Mesenchymal stem cell (in vitro differentiated cells and primary cell): ENCODE data around the gene WNT3A.
A peak's percentile ranks its signal among the peaks of the same experiment; 100 is the strongest.

ENCODE experiments used
- DNase-seq: peaks from one replicate; pipeline ENCODE4 v3.0.0-alpha.2; 2013
- H2AFZ ChIP-seq: one replicate; pipeline ENCODE4 v1.6.1; 2013; ENCODE audit warnings: low read depth, mild to moderate bottlenecking, control low read depth, inconsistent platforms, low read length, moderate library complexity
- H2AK5ac ChIP-seq: 2 replicates; pipeline ENCODE4 v1.6.1; 2013; ENCODE audit warnings: low read length, moderate library complexity, mild to moderate bottlenecking, inconsistent platforms; ENCODE audit not compliant: severe bottlenecking
- H2BK120ac ChIP-seq: one replicate; pipeline ENCODE4 v1.6.1; 2013; ENCODE audit warnings: low read depth, mild to moderate bottlenecking, inconsistent platforms, low read length, moderate library complexity
- H2BK12ac ChIP-seq, 2 experiments: one replicate each; pipeline ENCODE4 v1.6.1; 2013; ENCODE audit warnings: inconsistent platforms in 2 of 2, low read length in 2 of 2, mild to moderate bottlenecking in 2 of 2, moderate library complexity in 2 of 2, control low read depth in 1 of 2
- H2BK15ac ChIP-seq: one replicate; pipeline ENCODE4 v1.6.1; 2013; ENCODE audit warnings: mild to moderate bottlenecking, low read depth, inconsistent platforms; ENCODE audit not compliant: poor library complexity, severe bottlenecking
- H2BK5ac ChIP-seq: 2 replicates; pipeline ENCODE4 v1.6.1; 2013; ENCODE audit warnings: low read depth, mild to moderate bottlenecking, low read length, control low read depth, inconsistent platforms; ENCODE audit not compliant: poor library complexity, severe bottlenecking
- H3K14ac ChIP-seq, 2 experiments: one replicate each; pipeline ENCODE4 v1.6.1; 2013; ENCODE audit warnings: inconsistent platforms in 2 of 2, low read length in 2 of 2, control low read depth in 1 of 2, mild to moderate bottlenecking in 1 of 2, moderate library complexity in 1 of 2
- H3K18ac ChIP-seq, 2 experiments: one replicate each; pipeline ENCODE4 v1.6.1; 2013; ENCODE audit warnings: inconsistent platforms in 2 of 2, low read length in 2 of 2, control low read depth in 1 of 2, low read depth in 1 of 2, mild to moderate bottlenecking in 1 of 2
- H3K23ac ChIP-seq, 2 experiments: one replicate each; pipeline ENCODE4 v1.6.1; 2013; ENCODE audit warnings: inconsistent platforms in 2 of 2, low read length in 2 of 2, mild to moderate bottlenecking in 2 of 2, moderate library complexity in 2 of 2, control low read depth in 1 of 2
- H3K27ac ChIP-seq: 2 replicates; pipeline ENCODE4 v1.5.1; 2013; ENCODE audit warnings: mild to moderate bottlenecking, moderate library complexity, low read length, control low read depth, inconsistent platforms; ENCODE audit not compliant: poor library complexity, severe bottlenecking
- H3K27me3 ChIP-seq, 2 experiments: 2 replicates each; pipeline versions ENCODE4 v1.6.1 to v1.7.0; 2013; ENCODE audit warnings: low read length in 2 of 2, mild to moderate bottlenecking in 2 of 2, moderate library complexity in 2 of 2, control low read depth in 1 of 2, inconsistent platforms in 1 of 2; ENCODE audit not compliant: control insufficient read depth in 1 of 2, insufficient read depth in 1 of 2
- H3K36me3 ChIP-seq, 2 experiments: 2 replicates each; pipeline versions ENCODE4 v1.6.1 to v1.7.0; 2013; ENCODE audit warnings: low read length in 2 of 2, control low read depth in 1 of 2, inconsistent platforms in 1 of 2, low read depth in 1 of 2, mild to moderate bottlenecking in 1 of 2; ENCODE audit not compliant: insufficient read depth in 2 of 2, control insufficient read depth in 1 of 2
- H3K4ac ChIP-seq, 2 experiments: one replicate each; pipeline ENCODE4 v1.6.1; 2013; ENCODE audit warnings: inconsistent platforms in 2 of 2, low read length in 2 of 2, mild to moderate bottlenecking in 2 of 2, moderate library complexity in 2 of 2, control low read depth in 1 of 2, low read depth in 1 of 2
- H3K4me1 ChIP-seq: 2 replicates; pipeline ENCODE4 v1.6.1; 2013; ENCODE audit warnings: low read depth, low read length, control low read depth; ENCODE audit not compliant: control insufficient read depth, insufficient read depth
- H3K4me2 ChIP-seq: 2 replicates; pipeline ENCODE4 v1.6.1; 2013; ENCODE audit warnings: low read length, mild to moderate bottlenecking, inconsistent platforms; ENCODE audit not compliant: poor library complexity, severe bottlenecking
- H3K4me3 ChIP-seq, 2 experiments: 2 replicates each; pipeline versions ENCODE4 v1.5.1 to v1.7.0; 2013; ENCODE audit warnings: low read length in 2 of 2, mild to moderate bottlenecking in 2 of 2, control low read depth in 1 of 2, low read depth in 1 of 2; ENCODE audit not compliant: insufficient read depth in 1 of 2
- H3K79me1 ChIP-seq: replicated peaks from 2 replicates; pipeline ENCODE4 v1.6.1; 2013; ENCODE audit warnings: mild to moderate bottlenecking, control low read depth, low read length, inconsistent platforms; ENCODE audit not compliant: poor library complexity, severe bottlenecking
- H3K9ac ChIP-seq: 2 replicates; pipeline ENCODE4 v1.7.0; 2013; ENCODE audit warnings: mild to moderate bottlenecking, low read length, moderate library complexity
- H3K9me3 ChIP-seq: 2 replicates; pipeline ENCODE4 v1.7.0; 2013; ENCODE audit warnings: mild to moderate bottlenecking, low read length; ENCODE audit not compliant: control insufficient read depth
- H4K8ac ChIP-seq: one replicate; pipeline ENCODE4 v1.6.1; 2013; ENCODE audit warnings: inconsistent platforms, mild to moderate bottlenecking, low read length, moderate library complexity
- H4K91ac ChIP-seq: one replicate; pipeline ENCODE4 v1.6.1; 2013; ENCODE audit warnings: mild to moderate bottlenecking, low read length, inconsistent platforms
- WGBS: methylation state at CpG from one replicate; pipeline ENCODE4 v1.1.7; 2013; ENCODE audit warnings: mixed read lengths; 5-methylcytosine and 5-hydroxymethylcytosine counted together

The WNT3A gene

DNA sequence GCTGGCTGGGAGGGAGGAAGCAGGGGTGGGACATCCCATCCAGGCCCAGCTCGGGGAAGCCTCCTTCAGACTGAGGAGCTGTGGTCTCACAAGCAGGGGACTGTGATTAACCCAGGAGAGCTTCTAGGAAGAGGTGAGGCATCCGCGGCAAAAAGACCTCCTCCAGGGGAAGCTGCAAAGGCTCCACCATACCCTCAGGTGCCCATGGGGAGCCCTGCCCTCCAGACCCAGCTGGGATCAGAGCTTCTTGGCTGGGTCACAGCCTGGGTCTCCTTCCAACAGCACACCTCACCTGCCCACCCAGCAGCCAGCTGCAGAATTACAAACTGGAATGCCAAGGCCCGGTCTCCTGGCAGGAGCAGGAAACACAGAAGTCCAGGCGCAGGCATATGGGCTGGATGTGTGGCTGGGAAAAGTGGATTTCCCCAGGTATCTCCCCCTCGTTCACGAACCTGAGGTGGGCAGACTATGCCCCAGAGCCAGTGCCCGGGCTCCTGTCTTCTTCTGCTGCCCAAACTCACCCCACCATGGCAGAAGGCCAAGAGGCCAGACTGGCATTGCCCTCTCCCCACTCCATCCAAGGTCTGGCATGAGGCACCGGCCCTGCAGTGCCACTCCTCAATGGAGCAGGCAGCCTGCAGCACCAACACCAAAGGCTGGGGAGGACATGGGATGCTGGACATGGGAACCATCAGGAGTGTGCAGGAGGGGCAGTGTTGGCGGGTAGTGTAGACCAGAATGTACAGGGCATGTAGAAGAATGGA lies 60.3 kb downstream of the WNT3A start:
- Histone ChIP-seq H2BK12ac (no peak overlapping the region), H3K27me3 (peaks cover 60 to 79% of the 10 kb centered on the region in 2 experiments), H2AK5ac (no peak overlapping the region), H4K91ac (peak overlapping the region; percentile 11), H3K4me1 (peaks cover 2% of the 10 kb centered on the region), H2BK5ac (no peak overlapping the region), H3K4me3 (no peak overlapping the region), H3K9me3 (no peaks in the 10 kb centered on the region), H3K18ac (no peak overlapping the region), H3K36me3 (no peaks in the 10 kb centered on the region), H3K4ac (no peak overlapping the region), H3K9ac (no peak overlapping the region), H2BK120ac (no peak overlapping the region), H3K14ac (peak overlapping the region in 1 of 2 experiments; percentile 44), H2AFZ (no peak overlapping the region), H3K79me1 (no peaks in the 10 kb centered on the region), H3K4me2 (no peak overlapping the region), H3K23ac (no peak overlapping the region), H3K27ac (no peak overlapping the region), H4K8ac (no peak overlapping the region), H2BK15ac (no peak overlapping the region)
- DNase-seq = no peak
- 65% methylated on average over 10 of the region's 10 CpGs for WGBS

DNA sequence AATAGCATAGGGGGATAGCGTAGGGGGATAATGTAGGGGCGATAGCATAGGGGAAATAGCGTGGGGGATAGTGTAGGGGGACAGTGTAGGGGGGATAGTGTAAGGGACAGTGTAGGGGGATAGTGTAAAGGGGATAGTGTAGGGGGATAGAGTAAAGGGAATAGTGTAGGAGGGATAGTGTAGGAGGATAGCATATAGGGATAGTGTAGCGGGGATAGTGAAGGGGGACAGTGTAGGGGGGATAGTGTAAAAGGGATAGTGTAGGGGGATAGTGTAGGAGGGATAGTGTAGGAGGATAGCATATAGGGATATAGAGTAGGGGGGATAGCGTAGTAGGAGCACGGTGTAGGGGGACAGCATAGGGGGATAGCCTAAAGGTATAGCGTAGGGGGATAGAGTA lies 61.6 kb downstream of the WNT3A start:
- DNase-seq = no peak
- Histone ChIP-seq H3K36me3 (no peaks in the 10 kb centered on the region), H2BK12ac (no peak overlapping the region), H4K8ac (no peak overlapping the region), H3K4me2 (no peak overlapping the region), H3K9ac (no peak overlapping the region), H2BK5ac (no peak overlapping the region), H3K27ac (no peak overlapping the region), H3K27me3 (peaks cover 71 to 73% of the 10 kb centered on the region in 2 experiments), H3K23ac (no peak overlapping the region), H2AFZ (no peak overlapping the region), H2BK15ac (no peak overlapping the region), H3K79me1 (no peaks in the 10 kb centered on the region), H2AK5ac (no peak overlapping the region), H3K14ac (no peak overlapping the region), H3K9me3 (no peaks in the 10 kb centered on the region), H3K4ac (no peak overlapping the region), H3K4me1 (peaks cover 2% of the 10 kb centered on the region), H3K4me3 (no peak overlapping the region), H2BK120ac (no peak overlapping the region), H3K18ac (no peak overlapping the region), H4K91ac (no peak overlapping the region)
- WGBS = 76% methylated on average over 7 of the region's 7 CpGs

DNA sequence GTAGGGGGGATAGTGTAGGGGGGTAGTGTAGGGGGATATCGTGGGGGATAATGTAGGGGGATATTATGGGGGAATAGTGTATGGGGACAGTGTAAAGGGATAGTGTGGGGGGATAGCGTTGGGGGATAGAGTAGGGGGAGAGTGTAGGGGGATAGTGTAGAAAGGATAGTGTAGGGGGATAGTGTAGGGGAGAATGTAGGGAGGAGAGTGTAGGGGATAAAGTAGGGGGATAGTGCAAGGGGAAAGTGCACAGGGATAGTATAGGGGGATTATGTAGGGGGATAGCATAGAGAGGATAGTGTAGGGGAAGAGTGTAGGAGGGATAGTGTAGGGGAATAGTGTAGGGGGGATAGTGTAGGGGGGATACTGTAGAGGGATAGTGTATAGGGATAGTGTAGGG lies 63.4 kb downstream of the WNT3A start:
- no peaks in the 10 kb centered on the region for H3K9me3 ChIP-seq
- H4K91ac ChIP-seq = no peak overlapping the region
- peaks cover 2% of the 10 kb centered on the region for H3K4me1 ChIP-seq
- WGBS = 85% methylated on average over 2 of the region's 2 CpGs
- no peak overlapping the region for H2BK12ac ChIP-seq
- no peak overlapping the region for H2BK5ac ChIP-seq
- H3K4me2 ChIP-seq = no peak overlapping the region
- H3K27me3 ChIP-seq = peaks cover 69 to 73% of the 10 kb centered on the region in 2 experiments
- no peak overlapping the region for H3K23ac ChIP-seq
- H2BK15ac ChIP-seq = no peak overlapping the region
- no peak overlapping the region for H2AK5ac ChIP-seq
- H3K4ac ChIP-seq = no peak overlapping the region
- no peak overlapping the region for H3K18ac ChIP-seq
- no peak overlapping the region for H2BK120ac ChIP-seq
- H3K27ac ChIP-seq = no peak overlapping the region
- H2AFZ ChIP-seq = no peak overlapping the region
- H3K4me3 ChIP-seq = no peak overlapping the region
- no peak overlapping the region for H3K9ac ChIP-seq
- H3K36me3 ChIP-seq = no peaks in the 10 kb centered on the region
- no peak for DNase-seq
- no peaks in the 10 kb centered on the region for H3K79me1 ChIP-seq
- H3K14ac ChIP-seq = no peak overlapping the region
- H4K8ac ChIP-seq = no peak overlapping the region

DNA sequence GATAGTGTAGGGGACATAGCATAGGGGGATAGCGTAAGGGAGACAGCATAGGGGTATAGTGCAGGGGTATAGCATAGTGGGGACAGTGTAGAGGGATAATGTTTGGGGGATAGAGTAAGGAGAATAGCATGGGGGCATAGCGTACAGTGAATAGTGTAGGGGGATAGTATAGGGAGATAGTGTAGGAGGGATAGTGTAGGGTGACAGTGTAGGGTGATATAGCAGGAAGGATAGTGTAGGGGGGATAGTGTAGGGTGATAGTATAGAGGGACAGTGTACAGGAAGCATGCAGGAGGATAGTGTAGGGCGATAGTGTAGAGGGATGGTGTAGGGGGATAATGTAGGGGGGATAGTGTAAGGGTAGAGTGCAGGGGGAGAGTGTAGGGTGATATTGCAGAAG lies 64.1 kb downstream of the WNT3A start:
- no peak overlapping the region for H4K8ac ChIP-seq
- H3K4me3 ChIP-seq = no peak overlapping the region
- WGBS = 74% methylated on average over 3 of the region's 3 CpGs
- no peak overlapping the region for H2BK15ac ChIP-seq
- H3K23ac ChIP-seq = no peak overlapping the region
- H2BK120ac ChIP-seq = no peak overlapping the region
- H3K4me1 ChIP-seq = peaks cover 2% of the 10 kb centered on the region
- no peak overlapping the region for H3K9ac ChIP-seq
- H3K36me3 ChIP-seq = no peaks in the 10 kb centered on the region
- no peak overlapping the region for H4K91ac ChIP-seq
- no peaks in the 10 kb centered on the region for H3K9me3 ChIP-seq
- DNase-seq = no peak
- peaks cover 66 to 76% of the 10 kb centered on the region in 2 experiments for H3K27me3 ChIP-seq
- no peak overlapping the region for H2BK5ac ChIP-seq
- no peak overlapping the region for H2AK5ac ChIP-seq
- no peak overlapping the region for H2AFZ ChIP-seq
- no peak overlapping the region for H3K4me2 ChIP-seq
- no peak overlapping the region for H2BK12ac ChIP-seq
- no peak overlapping the region for H3K14ac ChIP-seq
- no peaks in the 10 kb centered on the region for H3K79me1 ChIP-seq
- no peak overlapping the region for H3K18ac ChIP-seq
- H3K27ac ChIP-seq = no peak overlapping the region
- no peak overlapping the region for H3K4ac ChIP-seq
